HepG2 (cell line): ENCODE results near the gene NEUROD6.

ENCODE experiments used
- PBX2 ChIP-seq: IDR thresholded peaks from 2 replicates; pipeline ENCODE4 v1.6.1; 2016; ENCODE audit warnings: control low read depth
- SUZ12 ChIP-seq: fragments of 150-350 bp; IDR thresholded peaks from 2 replicates; pipeline ENCODE4 v1.6.1; 2014; ENCODE audit warnings: low read depth, low read length
- TAF1 ChIP-seq: sonication (generic); formaldehyde crosslinking; IDR thresholded peaks from 2 replicates; pipeline ENCODE4 v1.4.0; 2020; ENCODE audit warnings: missing genetic modification reagents
- ZMYM4 ChIP-seq: sonication (generic); formaldehyde crosslinking; IDR thresholded peaks from 2 replicates; pipeline ENCODE4 v1.8.1; 2023; ENCODE audit warnings: mild to moderate bottlenecking, missing genetic modification reagents

DNA sequence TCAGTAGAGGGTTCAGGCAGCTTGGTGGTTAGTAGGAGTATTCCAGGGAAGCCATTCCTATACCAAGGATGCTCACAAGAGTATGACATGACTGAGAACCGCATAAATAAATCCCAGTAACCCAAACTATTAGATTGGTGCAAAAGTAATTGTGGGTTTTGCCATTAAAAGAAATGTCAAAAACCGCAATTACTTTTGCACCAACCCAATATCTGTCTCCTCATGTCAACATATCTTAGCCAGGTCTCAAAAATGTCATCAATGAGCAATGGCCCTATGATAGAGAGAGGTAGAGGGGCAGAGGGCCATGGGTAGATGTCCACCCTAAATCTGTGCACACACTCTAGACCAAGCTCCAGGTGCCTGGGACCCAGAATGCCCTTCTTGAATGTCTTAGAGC is 23.6 kb downstream of the NEUROD6 start:
- no peak for TF ChIP-seq PBX2 (CRISPR knock-in tag)
- no peak for TF ChIP-seq TAF1 (CRISPR knock-in tag)
- TF ChIP-seq SUZ12 = no peak
- no peak for TF ChIP-seq ZMYM4 (CRISPR knock-in tag)
